ENCODE results near the gene NT5C2.
A peak's percentile ranks its signal among the peaks of the same experiment; 100 is the strongest.

Gene NT5C2

GRCh38 chr10:103058034-103058433, 135.0 kb downstream of the NT5C2 start:
- no peak for DNase-seq (ENCODE audit: low read depth)

GRCh38 chr10:103055105-103055504, 138.0 kb downstream of the NT5C2 start:
- DNase-seq (ENCODE audit: low read depth), result no peak

- DNase-seq (ENCODE audit: low read depth), result no peak
These were observed 138.5 kb downstream of the NT5C2 start for GRCh38 chr10:103054621-103055020.

- DNase-seq (ENCODE audit: low read depth), result no peak
These were observed 139.2 kb downstream of the NT5C2 start for GRCh38 chr10:103053659-103054581.

GRCh38 chr10:103049237-103049636, 143.8 kb downstream of the NT5C2 start:
- no peak for DNase-seq (ENCODE audit: low read depth)

- no peak for DNase-seq (ENCODE audit: low read depth)
These were observed 145.7 kb downstream of the NT5C2 start for GRCh38 chr10:103047381-103047780.

GRCh38 chr10:103045961-103046360, 147.1 kb downstream of the NT5C2 start:
- no peak for DNase-seq (ENCODE audit: low read depth)

- DNase-seq (ENCODE audit: low read depth), result no peak
These were observed 148.1 kb downstream of the NT5C2 start for GRCh38 chr10:103044942-103045489.

- no peak for DNase-seq (ENCODE audit: low read depth)
These were observed 150.2 kb downstream of the NT5C2 start for GRCh38 chr10:103042908-103043307.

GRCh38 chr10:103042129-103042528, 150.9 kb downstream of the NT5C2 start:
- no peak for DNase-seq (ENCODE audit: low read depth)

GRCh38 chr10:103041391-103041790, 151.7 kb downstream of the NT5C2 start:
- DNase-seq (ENCODE audit: low read depth), result no peak

GRCh38 chr10:103040418-103040817, 152.7 kb downstream of the NT5C2 start:
- peak; percentile 4 for DNase-seq (ENCODE audit: low read depth)

GRCh38 chr10:103038570-103038969, 154.5 kb downstream of the NT5C2 start:
- DNase-seq (ENCODE audit: low read depth), result no peak
